Sigmoid colon (tissue), 7 donors: ENCODE data around the gene OSCP1. TPM values are rescaled to one million over a fixed set of nuclear protein-coding genes. Genes with fewer than 3 reads are reported as not detected.

Experiments
- DNase-seq: peaks from one replicate; pipeline ENCODE4 v3.0.0-alpha.2; 2019
- H3K27ac ChIP-seq, 4 donors: fragments of 200-600 bp; sonication (generic); one replicate each; pipeline ENCODE4 v1.5.1; 2016 to 2019; ENCODE audit warnings: mild to moderate bottlenecking in 1 of 4
- H3K27me3 ChIP-seq, 3 donors: fragments of 200-600 bp; sonication (generic); one replicate each; pipeline ENCODE4 v1.5.1; 2019; ENCODE audit warnings: mild to moderate bottlenecking in 1 of 3
- H3K36me3 ChIP-seq, 4 donors: fragments of 200-600 bp; sonication (generic); one replicate each; pipeline ENCODE4 v1.5.1; 2016 to 2019
- H3K4me1 ChIP-seq, 4 donors: fragments of 200-600 bp; sonication (generic); one replicate each; pipeline ENCODE4 v1.5.1; 2017 to 2019
- H3K4me3 ChIP-seq, 4 donors: fragments of 200-600 bp; sonication (generic); one replicate each; pipeline ENCODE4 v1.5.1; 2017 to 2019; ENCODE audit warnings: mild to moderate bottlenecking in 2 of 4, moderate library complexity in 1 of 4
- H3K9me3 ChIP-seq, 4 donors: fragments of 200-600 bp in 3 of 4; sonication (generic) in 3 of 4; one replicate each; pipeline versions ENCODE4 v1.5.1 to v1.6.1; 2013 to 2019
- EP300 ChIP-seq, 4 donors: sonication (generic); formaldehyde crosslinking; IDR thresholded peaks; one replicate each; pipeline ENCODE4 v1.6.1; 2017; ENCODE audit warnings: antibody characterized with exemption in 4 of 4
- POLR2A ChIP-seq, 2 donors: fragments of 450-650 bp; IDR thresholded peaks; one replicate each; pipeline ENCODE4 v1.6.1; 2016; ENCODE audit warnings: antibody characterized with exemption in 2 of 2, mild to moderate bottlenecking in 2 of 2, moderate library complexity in 2 of 2
- POLR2AphosphoS5 ChIP-seq, 4 donors: sonication (generic); formaldehyde crosslinking; IDR thresholded peaks; one replicate each; pipeline ENCODE4 v1.6.1; 2017; ENCODE audit warnings: antibody characterized with exemption in 4 of 4
- WGBS, 2 donors: extraction: QIAGEN DNeasy Blood & Tissue Kit; methylation state at CpG; one replicate each; pipeline ENCODE4 v1.1.7; 2013; 5-methylcytosine and 5-hydroxymethylcytosine counted together
- intact Hi-C: fragments of 100-400 bp; cut with DNase I; formaldehyde crosslinking; loops from one replicate; pipeline ENCODE4 v1.15.1; 2023
- polyA plus RNA-seq, 3 donors: library from polyadenylated mRNA; stranded (reverse); fragments of 200-250 nt; gene quantifications; one replicate each; pipeline ENCODE4 v1.2.3, GENCODE V29; 2013
- total RNA-seq, 4 donors: library from RNA; depleted of rRNA; stranded (reverse); fragments of >200 nt; gene quantifications; one replicate each; pipeline ENCODE4 v1.1.0, GENCODE V29; 2016
- TF ChIP-seq, protein P1 (sequence below), 4 experiments: fragments of 450-650 bp in 3 of 4; fragments of 200-600 bp in 1 of 4; IDR thresholded peaks; one replicate each; pipeline ENCODE4 v1.5.1; 2016 to 2019; ENCODE audit warnings: antibody characterized with exemption in 4 of 4, mild to moderate bottlenecking in 3 of 4, moderate library complexity in 2 of 4
- donor health status: healthy with polysubstance abuse.
- donor health status: Bipolar disorder and iron deficiency.
- donor health status: healthy.

The OSCP1 gene
- total and polyA plus RNA-seq, 7 donors = 1.8 to 15.3 (median 10.3) TPM; not detected in 1

DNA sequence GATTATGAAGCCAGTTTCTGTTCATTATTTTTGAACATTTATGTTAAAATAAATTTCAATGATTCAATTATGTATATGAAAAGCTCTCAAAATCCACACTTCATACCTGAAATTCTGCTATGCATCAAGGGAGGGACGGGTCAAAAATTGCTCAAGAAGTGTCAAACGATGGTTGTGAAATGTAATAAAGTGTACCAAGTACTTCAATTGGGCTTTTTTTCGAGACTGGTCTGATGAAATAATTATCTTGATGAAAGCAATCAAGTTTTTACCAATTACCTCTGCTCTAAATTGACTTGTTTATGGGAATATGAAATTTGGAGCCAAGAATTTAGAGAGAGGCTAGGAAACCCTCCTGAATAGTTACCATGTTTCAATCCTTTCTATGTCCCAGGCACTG is 7.9 kb downstream of the OSCP1 start:
- no peak overlapping the region for H3K4me3 ChIP-seq
- 80 to 83% methylated on average over 3 of the region's 3 CpGs for WGBS, 2 donors
- no peaks in the 10 kb centered on the region for H3K9me3 ChIP-seq
- H3K36me3 ChIP-seq = peaks cover 0 to 21% (median 0%) of the 10 kb centered on the region in 4 donors
- TF ChIP-seq, protein P1, sequence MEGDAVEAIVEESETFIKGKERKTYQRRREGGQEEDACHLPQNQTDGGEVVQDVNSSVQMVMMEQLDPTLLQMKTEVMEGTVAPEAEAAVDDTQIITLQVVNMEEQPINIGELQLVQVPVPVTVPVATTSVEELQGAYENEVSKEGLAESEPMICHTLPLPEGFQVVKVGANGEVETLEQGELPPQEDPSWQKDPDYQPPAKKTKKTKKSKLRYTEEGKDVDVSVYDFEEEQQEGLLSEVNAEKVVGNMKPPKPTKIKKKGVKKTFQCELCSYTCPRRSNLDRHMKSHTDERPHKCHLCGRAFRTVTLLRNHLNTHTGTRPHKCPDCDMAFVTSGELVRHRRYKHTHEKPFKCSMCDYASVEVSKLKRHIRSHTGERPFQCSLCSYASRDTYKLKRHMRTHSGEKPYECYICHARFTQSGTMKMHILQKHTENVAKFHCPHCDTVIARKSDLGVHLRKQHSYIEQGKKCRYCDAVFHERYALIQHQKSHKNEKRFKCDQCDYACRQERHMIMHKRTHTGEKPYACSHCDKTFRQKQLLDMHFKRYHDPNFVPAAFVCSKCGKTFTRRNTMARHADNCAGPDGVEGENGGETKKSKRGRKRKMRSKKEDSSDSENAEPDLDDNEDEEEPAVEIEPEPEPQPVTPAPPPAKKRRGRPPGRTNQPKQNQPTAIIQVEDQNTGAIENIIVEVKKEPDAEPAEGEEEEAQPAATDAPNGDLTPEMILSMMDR (IDR thresholded peaks at IDR 0.05) = no peak
- TF ChIP-seq POLR2A (IDR thresholded peaks at IDR 0.05) (no peak), EP300 (IDR thresholded peaks at IDR 0.05) (no peak), POLR2AphosphoS5 (IDR thresholded peaks at IDR 0.05) (no peak)
- intact Hi-C loops = no loop called here
- no peaks in the 10 kb centered on the region for H3K27me3 ChIP-seq
- H3K4me1 ChIP-seq = no peaks in the 10 kb centered on the region
- no peak overlapping the region for H3K27ac ChIP-seq
- no peak for DNase-seq

DNA sequence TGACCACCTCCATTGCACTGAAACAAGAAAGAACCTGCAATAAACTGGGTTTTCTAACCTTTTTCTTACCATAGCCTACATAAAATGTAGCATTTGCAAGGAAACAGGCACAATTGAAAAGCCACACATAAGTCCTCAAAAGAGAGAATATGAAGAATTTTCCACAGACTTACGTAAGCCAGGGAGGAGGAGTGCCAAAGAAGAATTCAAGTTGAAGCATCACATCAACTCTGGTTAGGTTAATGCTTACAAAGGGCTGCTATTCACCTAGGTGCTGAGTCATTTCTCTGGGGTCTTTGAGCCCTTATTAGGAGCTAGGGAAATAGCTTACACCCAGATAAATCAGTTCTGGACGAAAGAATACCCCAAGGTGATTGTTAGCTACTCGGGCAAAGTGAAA is 9.6 kb downstream of the OSCP1 start:
- Histone ChIP-seq H3K36me3 (peaks cover 0 to 31% (median 4%) of the 10 kb centered on the region in 4 donors), H3K9me3 (no peaks in the 10 kb centered on the region), H3K27ac (no peak overlapping the region), H3K27me3 (no peaks in the 10 kb centered on the region), H3K4me3 (no peak overlapping the region), H3K4me1 (no peaks in the 10 kb centered on the region)
- intact Hi-C loops = no loop called here
- 91% methylated on average over 3 of the region's 3 CpGs for WGBS, 2 donors
- no peak for DNase-seq
- no peak for TF ChIP-seq POLR2AphosphoS5 (IDR thresholded peaks at IDR 0.05)
- TF ChIP-seq EP300 (IDR thresholded peaks at IDR 0.05) = no peak
- TF ChIP-seq, protein P1 (IDR thresholded peaks at IDR 0.05) = no peak
- TF ChIP-seq POLR2A (IDR thresholded peaks at IDR 0.05) = no peak

DNA sequence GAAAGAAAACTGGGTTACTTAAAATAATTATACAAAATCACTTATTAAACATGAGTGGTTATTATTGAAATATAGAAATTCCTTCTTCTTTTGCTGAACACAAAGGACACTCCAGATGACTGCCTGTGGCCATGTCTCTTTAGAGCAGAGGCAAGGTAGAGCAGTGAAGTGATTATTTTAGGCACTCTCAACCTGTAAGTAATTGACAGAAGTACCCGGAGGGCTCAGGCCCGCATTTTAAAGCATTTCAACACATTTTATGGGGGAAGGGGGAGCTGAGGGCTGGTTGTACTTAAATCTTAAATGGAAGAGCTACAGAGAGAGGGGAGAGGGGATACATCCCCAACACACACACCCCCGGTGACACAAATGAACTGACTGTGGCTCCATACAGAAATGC is 10.2 kb downstream of the OSCP1 start:
- no peak overlapping the region for H3K27ac ChIP-seq
- 84 to 90% methylated on average over 3 of the region's 3 CpGs for WGBS, 2 donors
- no peak for DNase-seq
- peaks cover 0 to 31% (median 4%) of the 10 kb centered on the region in 4 donors for H3K36me3 ChIP-seq
- no peaks in the 10 kb centered on the region for H3K4me1 ChIP-seq
- TF ChIP-seq, protein P1 (IDR thresholded peaks at IDR 0.05) = no peak
- TF ChIP-seq EP300 (IDR thresholded peaks at IDR 0.05) (no peak), POLR2A (IDR thresholded peaks at IDR 0.05) (no peak), POLR2AphosphoS5 (IDR thresholded peaks at IDR 0.05) (no peak)
- no peaks in the 10 kb centered on the region for H3K9me3 ChIP-seq
- H3K27me3 ChIP-seq = no peaks in the 10 kb centered on the region
- intact Hi-C loops = no loop called here
- no peak overlapping the region for H3K4me3 ChIP-seq

DNA sequence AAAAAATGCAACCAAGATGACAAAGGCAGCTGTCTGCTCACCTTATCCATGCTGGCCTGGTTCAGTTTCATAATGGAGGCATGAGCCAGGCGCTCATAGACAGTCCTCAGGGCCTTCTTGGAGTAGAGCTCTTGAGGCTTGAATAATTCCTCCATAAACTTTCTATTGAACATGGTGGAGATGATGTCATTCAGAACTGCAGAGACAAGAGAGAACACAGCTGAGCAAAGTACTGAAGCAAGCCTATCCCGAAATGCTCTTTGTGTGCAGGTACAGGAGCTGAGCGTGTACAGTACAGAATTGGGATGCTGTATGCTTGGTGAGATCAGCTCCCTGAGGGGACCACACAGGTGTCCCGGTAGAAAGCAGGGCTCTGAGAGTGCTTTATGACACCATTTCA is 11.5 kb downstream of the OSCP1 start:
- WGBS, 2 donors = 68 to 89% methylated on average over 4 of the region's 4 CpGs
- intact Hi-C loops = no loop called here
- Histone ChIP-seq H3K36me3 (peaks cover 0 to 31% (median 4%) of the 10 kb centered on the region in 4 donors), H3K27me3 (no peaks in the 10 kb centered on the region), H3K4me3 (no peak overlapping the region), H3K27ac (no peak overlapping the region), H3K4me1 (no peaks in the 10 kb centered on the region), H3K9me3 (no peaks in the 10 kb centered on the region)
- DNase-seq = no peak
- TF ChIP-seq POLR2AphosphoS5 (IDR thresholded peaks at IDR 0.05) = no peak
- no peak for TF ChIP-seq POLR2A (IDR thresholded peaks at IDR 0.05)
- TF ChIP-seq, protein P1 (IDR thresholded peaks at IDR 0.05) = no peak
- no peak for TF ChIP-seq EP300 (IDR thresholded peaks at IDR 0.05)

DNA sequence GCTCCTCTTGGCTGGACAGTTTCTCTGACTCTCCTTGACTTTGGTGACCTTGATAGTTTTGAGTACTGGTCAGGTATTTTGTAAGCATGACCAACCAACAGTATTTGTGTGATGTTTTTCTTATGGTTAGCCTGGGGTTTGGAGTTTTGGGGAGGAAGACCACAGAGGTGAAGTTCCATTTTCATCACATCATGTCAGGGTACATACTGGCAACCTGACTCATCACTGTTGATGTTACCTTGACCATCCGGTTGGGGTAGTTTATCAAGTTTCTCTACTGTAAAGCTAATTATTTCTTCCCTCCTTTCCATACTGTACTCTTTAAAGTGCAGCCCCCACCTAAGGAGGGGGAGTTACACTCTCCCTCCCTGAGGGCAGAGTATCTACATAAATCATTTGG is 13.4 kb downstream of the OSCP1 start:
- peaks cover 4 to 43% (median 8%) of the 10 kb centered on the region in 4 donors for H3K36me3 ChIP-seq
- intact Hi-C loops = no loop called here

More for the DNA sequence above, 13.4 kb downstream of the OSCP1 start:
- H3K27ac ChIP-seq = no peak overlapping the region
- no peaks in the 10 kb centered on the region for H3K4me1 ChIP-seq
- H3K27me3 ChIP-seq = no peaks in the 10 kb centered on the region
- H3K9me3 ChIP-seq = no peaks in the 10 kb centered on the region
- TF ChIP-seq EP300 (IDR thresholded peaks at IDR 0.05) (no peak), POLR2AphosphoS5 (IDR thresholded peaks at IDR 0.05) (no peak), POLR2A (IDR thresholded peaks at IDR 0.05) (no peak)
- TF ChIP-seq, protein P1 (IDR thresholded peaks at IDR 0.05) = no peak
- 83 to 91% methylated on average over 1 of the region's 1 CpG for WGBS, 2 donors
- no peak overlapping the region for H3K4me3 ChIP-seq
- no peak for DNase-seq
